GM19193 (cell line): ENCODE results near the gene SCMH1.

Experiments used
- POLR2A ChIP-seq: IDR thresholded peaks from 4 replicates; pipeline ENCODE4 v1.6.1; 2011; ENCODE audit not compliant: insufficient read depth, insufficient read length; ENCODE audit errors: extremely low read depth

SCMH1 gene

GRCh38 chr1:41268154-41268770, 26.2 kb upstream of the SCMH1 start:
- TF ChIP-seq POLR2A, result no peak

- TF ChIP-seq POLR2A, result no peak
Observed at GRCh38 chr1:41261926-41262618, 20.0 kb upstream of the SCMH1 start.

DNA sequence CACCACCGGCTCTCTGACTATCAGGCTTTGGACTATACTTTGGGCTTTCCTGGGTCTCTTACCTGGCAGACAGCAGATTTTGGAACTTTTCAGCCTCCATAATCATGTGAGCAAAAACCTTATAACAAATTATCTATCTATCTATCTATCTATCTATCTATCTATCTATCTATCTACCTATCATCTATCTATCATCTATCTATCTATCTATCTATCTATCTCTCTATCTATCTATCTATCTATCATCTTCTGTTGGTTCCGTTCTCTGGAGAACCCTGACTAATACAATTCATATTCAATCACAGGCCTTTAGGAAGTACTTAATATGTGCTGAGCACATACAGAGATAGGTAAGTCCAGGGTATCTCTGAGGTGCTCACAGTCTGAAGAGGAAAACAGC, 18.7 kb upstream of the SCMH1 start:
- no peak for TF ChIP-seq POLR2A

- TF ChIP-seq POLR2A, result no peak
Observed at GRCh38 chr1:41259221-41259620, 17.1 kb upstream of the SCMH1 start.

- no peak for TF ChIP-seq POLR2A
Observed at GRCh38 chr1:41255978-41256377, 13.9 kb upstream of the SCMH1 start.

GRCh38 chr1:41249319-41249718, 7.2 kb upstream of the SCMH1 start:
- no peak for TF ChIP-seq POLR2A

DNA sequence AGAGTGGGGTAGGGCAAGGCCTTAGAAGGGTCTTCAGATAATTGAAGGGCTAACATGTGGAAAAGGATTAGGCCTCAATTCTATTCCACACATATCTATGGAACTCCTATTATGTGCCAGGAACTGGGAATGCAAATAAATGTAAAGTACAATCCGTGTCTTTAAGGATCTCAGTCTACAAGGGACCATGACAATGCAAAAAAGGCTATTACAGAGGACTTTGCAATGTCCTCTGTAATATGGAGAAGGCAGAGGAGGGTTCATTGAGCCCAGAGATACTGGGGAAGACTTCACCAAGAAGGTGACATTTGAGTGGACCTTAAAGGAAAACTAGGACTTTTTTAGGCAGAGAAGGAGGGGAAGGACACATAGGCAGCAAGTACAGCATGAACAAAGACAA, 4.5 kb upstream of the SCMH1 start:
- no peak for TF ChIP-seq POLR2A

DNA sequence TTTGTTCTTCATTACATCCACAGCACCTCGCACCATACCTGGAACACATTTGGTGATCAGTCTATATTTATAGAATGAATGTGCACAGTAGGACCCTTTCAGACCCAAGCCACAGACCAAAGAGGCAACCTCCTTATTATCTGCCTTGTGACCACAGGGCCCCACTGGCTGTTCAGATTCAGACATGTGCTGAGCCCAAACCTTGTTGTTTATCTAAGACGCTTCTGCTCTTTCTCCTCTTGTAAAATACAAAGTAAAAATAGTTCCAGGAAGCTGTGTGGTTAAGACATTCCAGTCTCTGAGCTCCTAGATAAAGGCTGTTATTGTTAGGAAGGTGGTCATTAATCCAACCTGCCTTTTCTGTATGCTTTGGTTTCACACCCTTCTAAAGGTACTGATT, 3.6 kb upstream of the SCMH1 start:
- TF ChIP-seq POLR2A, result no peak

DNA sequence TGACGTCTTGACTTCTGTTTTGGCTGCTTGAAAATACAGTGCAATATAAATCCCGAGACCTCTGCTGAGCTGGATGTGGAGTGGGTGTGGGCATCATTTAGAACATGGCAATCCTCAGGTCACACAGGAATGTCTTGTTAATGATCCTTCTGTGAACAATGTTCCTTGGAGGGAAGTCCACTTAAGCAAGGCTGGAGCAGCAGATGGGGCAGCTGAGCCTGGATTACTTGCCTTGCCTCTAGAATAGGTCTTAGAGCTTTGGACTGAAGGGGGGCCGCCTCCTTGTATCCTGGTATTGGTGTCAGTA, 926 bp upstream of the SCMH1 start:
- no peak for TF ChIP-seq POLR2A

GRCh38 chr1:41242342-41243078, 404 bp upstream of the SCMH1 start:
- peak; percentile 50 for TF ChIP-seq POLR2A

DNA sequence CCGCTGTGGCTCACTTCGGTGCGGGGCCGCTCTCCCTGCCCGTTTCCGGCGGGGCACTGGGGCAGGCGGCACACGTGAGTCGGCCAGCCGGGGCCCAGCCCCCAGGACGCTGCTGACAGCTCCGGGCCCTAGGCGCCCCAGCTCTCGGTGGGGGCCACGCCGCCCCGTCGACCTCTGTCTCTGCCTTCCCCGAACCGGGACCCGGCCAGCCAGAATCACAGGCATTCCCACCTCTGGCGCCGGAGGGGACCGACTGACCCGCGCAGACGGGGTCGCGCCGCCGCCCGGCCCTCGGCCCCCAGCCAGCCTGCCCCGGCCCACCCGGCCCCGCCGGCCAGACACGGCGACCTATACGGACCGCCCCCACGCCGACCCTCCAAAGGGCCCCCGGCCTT, 755 bp downstream of the SCMH1 start:
- TF ChIP-seq POLR2A, result peak; percentile 56

DNA sequence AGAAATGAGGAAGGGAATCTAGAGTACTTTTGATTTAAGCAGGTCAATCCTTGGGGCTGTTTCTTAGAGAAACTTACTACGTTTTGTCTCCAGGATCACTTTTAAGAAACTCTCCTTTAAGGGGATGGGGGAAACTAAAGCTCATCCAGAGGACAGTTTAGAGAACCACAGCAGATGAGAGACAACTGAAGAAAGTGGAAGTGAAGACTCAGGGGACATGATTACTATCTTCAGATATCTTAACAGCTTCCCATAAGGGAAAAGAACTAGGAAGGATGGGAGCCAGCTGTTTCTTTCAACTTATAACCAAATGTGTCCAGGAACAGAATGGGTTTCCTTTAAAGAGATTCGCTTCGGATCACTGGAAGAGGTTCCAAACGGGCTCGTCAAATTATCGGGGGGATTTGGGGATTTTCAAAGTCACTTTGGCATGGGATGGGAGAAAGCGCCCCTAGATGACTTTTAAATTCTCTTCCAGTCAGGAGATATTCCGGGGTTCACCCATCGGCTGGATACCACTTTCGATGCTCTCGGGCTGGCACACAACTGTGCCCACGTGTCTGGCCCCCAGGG, 1.2 kb downstream of the SCMH1 start:
- TF ChIP-seq POLR2A, result no peak

DNA sequence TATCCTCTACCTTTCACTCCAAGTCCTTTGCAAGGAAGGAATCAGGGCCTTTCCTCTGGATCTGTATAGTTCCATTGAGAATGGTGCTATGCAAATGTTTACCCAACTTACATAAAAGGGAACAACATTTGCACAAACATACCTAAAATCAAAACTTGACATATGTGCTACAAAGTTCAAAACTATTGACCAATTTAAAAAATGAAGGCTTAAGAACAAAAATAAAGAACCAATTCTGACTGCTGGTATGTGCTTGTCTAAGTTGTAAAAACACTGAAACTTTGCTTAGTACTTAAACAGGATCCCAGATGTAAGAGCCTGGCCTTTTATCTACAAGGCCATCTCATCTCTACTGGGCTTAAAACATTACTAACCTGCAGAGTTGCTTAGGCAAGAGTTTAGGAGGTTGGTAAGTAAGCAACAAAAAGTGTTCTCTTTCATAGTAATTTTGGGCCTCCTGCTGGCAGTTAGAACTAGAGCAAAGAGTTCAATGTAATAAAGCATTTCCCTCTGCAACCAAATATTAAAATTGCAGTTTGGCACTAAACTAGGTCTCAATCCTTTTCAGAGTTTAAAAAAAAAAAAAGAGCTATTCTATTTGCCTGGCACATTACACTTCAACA, 2.0 kb downstream of the SCMH1 start:
- TF ChIP-seq POLR2A, result no peak

DNA sequence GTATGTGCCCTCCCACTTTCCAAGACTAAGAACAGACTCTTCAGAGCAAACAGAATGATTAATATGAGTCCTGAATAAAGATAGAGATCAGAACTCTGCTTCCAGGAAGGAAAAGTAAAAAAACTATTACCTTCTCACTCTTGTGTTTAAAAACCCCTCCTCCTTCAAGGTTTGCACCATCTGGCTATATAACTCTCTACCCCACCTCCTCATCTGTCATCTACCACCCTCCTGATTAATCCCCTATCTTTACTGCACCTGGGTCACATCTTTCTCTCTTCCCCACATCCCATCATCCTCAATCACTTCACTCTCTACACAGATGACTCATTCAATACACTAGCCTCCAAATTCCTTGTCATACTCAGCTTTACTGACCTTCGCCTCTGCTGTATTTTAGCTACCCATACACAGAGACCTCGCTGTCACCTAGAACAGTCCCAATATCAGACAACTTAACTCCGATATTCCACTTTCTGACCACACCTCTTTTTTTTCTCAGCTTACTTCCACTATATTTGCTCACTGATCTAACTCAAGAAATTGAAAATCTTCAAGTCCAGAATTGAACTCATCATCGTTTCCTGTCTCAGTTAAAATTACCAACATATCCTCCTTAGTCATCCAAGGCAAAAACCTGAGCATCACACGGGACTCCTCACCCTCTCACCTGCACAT, 3.7 kb downstream of the SCMH1 start:
- TF ChIP-seq POLR2A, result no peak

- no peak for TF ChIP-seq POLR2A
Observed at GRCh38 chr1:41236781-41237180, 5.3 kb downstream of the SCMH1 start.
